ENCODE measurements around the gene ZNF100.

The ZNF100 gene

DNA sequence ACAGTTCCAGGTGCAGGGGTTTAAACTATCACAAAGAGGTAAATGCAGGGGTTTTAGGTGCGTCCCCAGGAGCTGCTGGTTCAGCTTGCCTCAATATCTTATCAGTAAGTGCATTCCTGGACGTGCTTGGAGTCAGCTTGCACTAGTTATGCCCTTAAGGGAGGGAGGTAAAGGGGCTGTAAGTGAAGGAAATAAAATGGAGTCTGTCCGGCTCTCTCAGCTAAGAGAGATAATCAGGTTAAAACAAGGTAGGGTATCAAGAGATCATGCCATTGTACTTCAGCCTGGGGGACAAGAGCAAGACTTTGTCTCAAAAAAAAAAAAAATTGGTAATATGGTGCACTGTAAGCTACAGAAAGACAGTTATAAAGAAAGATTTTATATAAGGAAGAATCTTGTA lies 69.7 kb downstream of the ZNF100 start:
- TF ChIP-seq, protein P1, sequence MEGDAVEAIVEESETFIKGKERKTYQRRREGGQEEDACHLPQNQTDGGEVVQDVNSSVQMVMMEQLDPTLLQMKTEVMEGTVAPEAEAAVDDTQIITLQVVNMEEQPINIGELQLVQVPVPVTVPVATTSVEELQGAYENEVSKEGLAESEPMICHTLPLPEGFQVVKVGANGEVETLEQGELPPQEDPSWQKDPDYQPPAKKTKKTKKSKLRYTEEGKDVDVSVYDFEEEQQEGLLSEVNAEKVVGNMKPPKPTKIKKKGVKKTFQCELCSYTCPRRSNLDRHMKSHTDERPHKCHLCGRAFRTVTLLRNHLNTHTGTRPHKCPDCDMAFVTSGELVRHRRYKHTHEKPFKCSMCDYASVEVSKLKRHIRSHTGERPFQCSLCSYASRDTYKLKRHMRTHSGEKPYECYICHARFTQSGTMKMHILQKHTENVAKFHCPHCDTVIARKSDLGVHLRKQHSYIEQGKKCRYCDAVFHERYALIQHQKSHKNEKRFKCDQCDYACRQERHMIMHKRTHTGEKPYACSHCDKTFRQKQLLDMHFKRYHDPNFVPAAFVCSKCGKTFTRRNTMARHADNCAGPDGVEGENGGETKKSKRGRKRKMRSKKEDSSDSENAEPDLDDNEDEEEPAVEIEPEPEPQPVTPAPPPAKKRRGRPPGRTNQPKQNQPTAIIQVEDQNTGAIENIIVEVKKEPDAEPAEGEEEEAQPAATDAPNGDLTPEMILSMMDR (conservative IDR thresholded peaks at IDR 0.05), result no peak
- no peak overlapping the region for H3K27ac ChIP-seq

DNA sequence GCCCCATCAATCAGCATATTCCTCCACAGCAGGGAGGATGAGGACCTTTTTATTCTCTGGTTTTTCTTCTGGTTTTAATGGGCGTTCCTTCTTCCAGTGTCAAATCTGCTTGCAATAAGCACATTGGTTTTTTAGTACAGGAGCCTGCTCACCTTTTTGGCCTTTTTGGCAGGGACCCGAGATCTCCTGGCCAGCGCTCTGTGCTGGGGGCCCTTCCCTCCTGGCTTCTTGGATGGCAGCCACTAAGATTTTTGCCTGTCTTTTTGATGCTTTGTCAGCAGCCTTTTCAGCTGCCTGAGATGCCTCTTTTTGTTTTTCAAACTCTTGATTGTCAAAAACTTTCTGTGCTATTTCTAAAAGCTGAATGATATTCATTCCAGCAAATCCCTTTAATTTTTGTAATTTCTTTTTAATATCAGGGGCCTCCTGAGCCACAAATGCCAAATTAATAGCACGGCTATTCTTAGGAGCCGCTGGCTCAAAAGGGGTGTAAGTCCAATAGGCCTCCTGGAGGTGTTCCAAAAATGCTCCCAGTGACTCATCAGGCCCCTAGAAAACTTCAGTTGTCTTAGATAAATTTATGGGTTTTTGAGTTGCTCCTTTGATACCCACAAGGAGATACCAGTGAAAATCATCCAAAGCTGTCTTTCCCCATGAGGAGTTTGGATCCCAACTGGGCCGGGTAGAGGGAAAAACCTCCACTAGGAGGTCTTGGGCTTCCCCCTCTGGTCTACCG lies 73.0 kb downstream of the ZNF100 start:
- no peak overlapping the region for H3K27ac ChIP-seq
- TF ChIP-seq, protein P1 (conservative IDR thresholded peaks at IDR 0.05), result no peak

DNA sequence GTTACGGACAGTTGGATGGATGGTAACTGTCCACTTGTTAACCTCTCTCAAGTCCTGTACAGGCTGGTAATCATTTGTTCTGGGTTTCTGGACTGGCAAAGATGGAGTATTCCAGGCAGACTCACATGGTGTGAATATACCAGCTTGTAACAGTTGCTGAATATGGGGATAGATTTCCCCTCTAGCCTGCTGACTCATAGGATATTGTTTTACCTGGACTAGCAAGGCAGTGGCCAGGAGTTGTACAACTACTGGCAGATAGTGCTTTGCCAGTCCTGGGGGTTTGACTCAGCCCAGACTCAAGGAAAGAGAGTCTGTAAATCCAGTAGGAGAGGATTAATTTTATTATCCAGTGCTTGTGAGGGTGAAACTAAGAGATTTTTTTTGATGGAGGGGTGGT lies 74.0 kb downstream of the ZNF100 start:
- H3K27ac ChIP-seq, result no peak overlapping the region
- TF ChIP-seq, protein P1 (conservative IDR thresholded peaks at IDR 0.05), result no peak

DNA sequence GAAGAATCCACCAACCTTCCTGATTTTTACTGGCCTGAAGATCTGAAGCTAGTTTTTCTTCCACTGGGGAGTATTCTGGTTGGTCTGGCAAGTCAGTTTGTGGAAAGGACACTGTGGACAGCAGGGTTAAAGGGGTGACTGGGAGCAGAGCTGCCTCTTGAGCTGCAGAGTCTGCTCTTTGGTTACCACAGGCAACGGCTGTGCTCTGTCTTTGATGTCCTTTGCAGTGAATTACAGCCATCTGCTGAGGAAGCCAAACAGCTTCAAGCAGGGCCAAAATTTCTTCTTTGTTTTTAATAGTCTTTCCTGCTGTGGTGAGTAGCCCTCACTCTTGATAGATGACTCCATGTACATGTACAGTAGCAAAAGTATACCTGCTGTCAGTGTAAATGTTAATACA lies 75.7 kb downstream of the ZNF100 start:
- H3K27ac ChIP-seq, result no peak overlapping the region
- TF ChIP-seq, protein P1 (conservative IDR thresholded peaks at IDR 0.05), result no peak

DNA sequence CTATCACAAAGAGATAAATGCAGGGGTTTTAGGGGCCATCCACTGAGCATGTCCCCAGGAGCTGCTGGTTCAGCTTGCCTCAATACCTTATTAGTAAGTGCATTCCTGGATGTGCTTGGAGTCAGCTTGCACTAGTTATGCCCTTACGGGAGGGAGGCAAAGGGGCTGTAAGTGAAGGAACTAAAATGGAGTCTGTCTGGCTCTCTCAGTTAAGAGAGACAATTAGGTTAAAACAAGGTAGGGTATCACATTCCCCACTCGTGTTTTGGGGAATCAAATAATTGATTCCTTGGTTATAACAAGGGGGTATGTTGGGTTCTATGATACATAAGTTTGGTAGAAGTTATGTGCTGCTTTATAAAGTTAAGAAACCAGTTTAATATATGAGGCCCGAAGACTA lies 78.9 kb downstream of the ZNF100 start:
- TF ChIP-seq, protein P1 (conservative IDR thresholded peaks at IDR 0.05), result no peak
- no peak overlapping the region for H3K27ac ChIP-seq

DNA sequence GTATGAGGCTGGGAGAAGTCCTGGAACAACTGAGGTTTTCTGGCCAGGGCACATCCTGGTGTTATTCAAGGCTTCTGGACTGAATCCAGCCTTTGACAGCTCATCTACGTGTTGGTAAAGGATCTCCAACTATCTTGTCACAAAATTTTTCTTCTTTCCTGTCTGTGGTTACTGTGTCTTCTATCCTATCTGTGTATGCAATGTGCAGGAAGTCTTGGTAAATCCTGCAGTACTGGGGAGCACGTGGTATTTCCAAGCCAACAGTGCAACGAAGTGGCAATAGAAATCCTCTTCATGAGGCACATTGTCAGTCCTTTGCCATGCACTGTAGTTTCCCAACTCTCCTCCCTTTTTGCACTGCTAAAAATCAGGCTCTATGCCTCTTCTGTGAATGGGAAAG lies 86.7 kb downstream of the ZNF100 start:
- TF ChIP-seq, protein P1 (conservative IDR thresholded peaks at IDR 0.05), result no peak
- H3K27ac ChIP-seq, result no peak overlapping the region

DNA sequence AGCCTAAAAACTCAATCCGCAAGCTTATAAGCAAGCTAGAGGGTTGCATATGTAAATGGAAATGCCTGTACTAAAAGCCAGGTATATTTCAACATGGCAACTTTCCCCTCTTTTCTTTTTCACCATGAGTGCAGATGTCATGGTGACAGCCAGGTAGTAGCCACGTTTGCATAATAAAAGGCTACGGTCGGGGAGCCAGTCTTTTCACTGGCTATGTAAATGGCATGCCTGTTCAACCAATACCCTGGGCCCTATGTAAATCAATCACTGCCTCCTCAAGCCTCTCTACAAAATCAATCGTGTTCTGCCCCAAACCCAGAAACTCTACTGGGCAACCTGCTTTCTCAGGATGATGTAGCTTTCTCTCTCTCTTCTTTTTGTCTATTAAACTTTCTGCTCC lies 87.4 kb downstream of the ZNF100 start:
- TF ChIP-seq, protein P1 (conservative IDR thresholded peaks at IDR 0.05), result no peak
- no peak overlapping the region for H3K27ac ChIP-seq
